ENCODE data around the gene MVK. TPM values are rescaled to one million over a fixed set of nuclear protein-coding genes. Genes with fewer than 3 reads are reported as not detected.

MVK gene
- total and polyA plus RNA-seq, 12 donors = 10.8 to 194 (median 25.2) TPM

GRCh38 chr12:109540526-109541412, 32.8 kb upstream of the MVK start:
- no peaks in the 10 kb centered on the region for H3K9me3 ChIP-seq (replicated peaks in 1 of 3)
- 68 to 75% (median 75%) methylated on average over 12 to 16 of the region's 16 CpGs for WGBS, 4 donors
- intact Hi-C loops (cut with DNase I) = no loop called here
- no peak for DNase-seq
- H3K27ac ChIP-seq = peak overlapping the region in 1 of 5 donors; percentile 29
- H3K27me3 ChIP-seq = no peaks in the 10 kb centered on the region
- H3K4me1 ChIP-seq (replicated peaks in 1 of 2) = peaks cover 0 to 19% of the 10 kb centered on the region in 2 donors
- no peak for TF ChIP-seq POLR2A (IDR thresholded peaks at IDR 0.05)
- TF ChIP-seq CTCF (IDR thresholded peaks at IDR 0.05) = no peak
- H3K4me3 ChIP-seq = no peak overlapping the region
- H3K36me3 ChIP-seq (replicated peaks in 1 of 2) = no peaks in the 10 kb centered on the region

DNA sequence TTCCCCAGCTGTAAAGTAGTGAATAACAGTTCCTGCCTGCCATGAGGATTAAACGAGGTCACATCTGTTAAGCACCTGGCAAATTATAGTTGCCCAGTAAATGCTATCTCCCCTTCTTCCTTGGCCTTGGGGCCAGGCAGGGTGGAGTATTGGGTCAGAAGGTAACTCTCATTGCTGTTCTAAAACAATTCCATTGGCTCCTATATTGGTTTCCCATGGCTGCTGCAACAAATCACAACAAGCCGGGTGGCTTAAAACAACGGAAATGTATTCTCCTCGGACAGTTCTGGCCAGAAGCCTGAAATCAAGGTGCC, 32.2 kb upstream of the MVK start:
- Histone ChIP-seq H3K27me3 (no peaks in the 10 kb centered on the region), H3K27ac (no peak overlapping the region), H3K9me3 (replicated peaks in 1 of 3) (no peaks in the 10 kb centered on the region), H3K36me3 (replicated peaks in 1 of 2) (no peaks in the 10 kb centered on the region), H3K4me1 (replicated peaks in 1 of 2) (peaks cover 0 to 19% of the 10 kb centered on the region in 2 donors), H3K4me3 (no peak overlapping the region)
- TF ChIP-seq POLR2A (IDR thresholded peaks at IDR 0.05) = no peak
- no peak for TF ChIP-seq CTCF (IDR thresholded peaks at IDR 0.05)
- 41 to 55% (median 49%) methylated on average over 4 of the region's 4 CpGs for WGBS, 4 donors
- intact Hi-C loops (cut with DNase I) = no loop called here
- peak in 1 of 7 donors; percentile 48 for DNase-seq

GRCh38 chr12:109542014-109542413, 31.6 kb upstream of the MVK start:
- no peak overlapping the region for H3K27ac ChIP-seq
- H3K36me3 ChIP-seq (replicated peaks in 1 of 2) = no peaks in the 10 kb centered on the region
- peaks cover 0 to 19% of the 10 kb centered on the region in 2 donors for H3K4me1 ChIP-seq (replicated peaks in 1 of 2)
- no peaks in the 10 kb centered on the region for H3K9me3 ChIP-seq (replicated peaks in 1 of 3)
- DNase-seq = no peak
- H3K4me3 ChIP-seq = no peak overlapping the region
- TF ChIP-seq POLR2A (IDR thresholded peaks at IDR 0.05) (no peak), CTCF (IDR thresholded peaks at IDR 0.05) (no peak)
- no peaks in the 10 kb centered on the region for H3K27me3 ChIP-seq
- intact Hi-C loops (cut with DNase I) = no loop called here
- 60 to 89% (median 75%) methylated on average over 2 of the region's 2 CpGs for WGBS, 4 donors

GRCh38 chr12:109542876-109543275, 30.7 kb upstream of the MVK start:
- no peak for DNase-seq
- H3K4me1 ChIP-seq (replicated peaks in 1 of 2) = peaks cover 0 to 19% of the 10 kb centered on the region in 2 donors
- no peak overlapping the region for H3K27ac ChIP-seq
- no peak overlapping the region for H3K4me3 ChIP-seq
- no peaks in the 10 kb centered on the region for H3K9me3 ChIP-seq (replicated peaks in 1 of 3)
- intact Hi-C loops (cut with DNase I) = no loop called here
- TF ChIP-seq POLR2A (IDR thresholded peaks at IDR 0.05) (no peak), CTCF (IDR thresholded peaks at IDR 0.05) (no peak)
- 83 to 92% (median 89%) methylated on average over 5 to 6 of the region's 6 CpGs for WGBS, 4 donors
- H3K36me3 ChIP-seq (replicated peaks in 1 of 2) = no peaks in the 10 kb centered on the region
- H3K27me3 ChIP-seq = no peaks in the 10 kb centered on the region

Measured in adrenal gland (tissue), 12 donors.